Measurements from ENCODE around the gene GATA5. TPM values are rescaled to one million over a fixed set of nuclear protein-coding genes. Genes with fewer than 3 reads are reported as not detected.

GATA5 gene
- polyA plus RNA-seq, 1 donor from 2014 or later = not detected

DNA sequence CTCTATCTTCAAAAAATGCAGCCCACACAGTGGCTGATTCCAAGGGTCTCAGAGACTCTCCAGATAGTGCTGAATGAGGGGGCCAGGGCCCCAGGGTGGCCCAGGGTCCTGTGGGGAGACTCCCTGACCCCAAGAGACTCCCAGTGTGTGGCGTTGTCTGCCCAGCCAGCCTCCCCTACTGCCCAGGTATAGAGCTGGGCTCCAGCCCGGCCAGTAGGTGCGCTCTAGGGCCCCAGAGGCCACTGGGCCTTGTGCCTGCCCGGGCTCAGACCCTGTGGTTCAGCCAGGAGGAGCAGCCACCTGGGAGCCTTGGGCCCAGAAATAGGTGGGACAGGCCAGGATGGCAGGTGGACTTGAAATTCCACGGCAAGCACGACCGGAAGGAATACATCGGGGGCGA lies 30.3 kb upstream of the GATA5 start:
- no peaks in the 10 kb centered on the region for H3F3A ChIP-seq (ENCODE audit: insufficient read depth, low read length, poor library complexity, severe bottlenecking)
- H3K36me3 ChIP-seq (ENCODE audit: insufficient read depth, low read length) = no peaks in the 10 kb centered on the region
- no peaks in the 10 kb centered on the region for H3K9me3 ChIP-seq (ENCODE audit: low read length)
- H3K27ac ChIP-seq (ENCODE audit: low read length) = no peak overlapping the region
- no peaks in the 10 kb centered on the region for H3K9me2 ChIP-seq (ENCODE audit: insufficient read depth, low read length)
- H4K20me1 ChIP-seq (ENCODE audit: insufficient read depth) = no peaks in the 10 kb centered on the region
- no peak overlapping the region for H3K4me2 ChIP-seq (ENCODE audit: low read length)
- no peaks in the 10 kb centered on the region for H3K27me3 ChIP-seq (ENCODE audit: insufficient read depth, low read depth, low read length)
- TF ChIP-seq TAF1 (IDR thresholded peaks at IDR 0.05; ENCODE audit: low read depth) (no peak), EP300 (conservative IDR thresholded peaks at IDR 0.05; ENCODE audit: poor library complexity, severe bottlenecking) (no peak), EZH2 (IDR thresholded peaks at IDR 0.05; ENCODE audit: borderline replicate concordance, insufficient read depth, low read length, poor library complexity, severe bottlenecking) (no peak), RAD21 (conservative IDR thresholded peaks at IDR 0.05) (no peak), MXI1 (conservative IDR thresholded peaks at IDR 0.05; ENCODE audit: poor library complexity, severe bottlenecking) (no peak), POLR2AphosphoS5 (IDR thresholded peaks at IDR 0.05) (no peak), SMC3 (conservative IDR thresholded peaks at IDR 0.05; ENCODE audit: poor library complexity) (no peak)
- TF ChIP-seq, protein P1, sequence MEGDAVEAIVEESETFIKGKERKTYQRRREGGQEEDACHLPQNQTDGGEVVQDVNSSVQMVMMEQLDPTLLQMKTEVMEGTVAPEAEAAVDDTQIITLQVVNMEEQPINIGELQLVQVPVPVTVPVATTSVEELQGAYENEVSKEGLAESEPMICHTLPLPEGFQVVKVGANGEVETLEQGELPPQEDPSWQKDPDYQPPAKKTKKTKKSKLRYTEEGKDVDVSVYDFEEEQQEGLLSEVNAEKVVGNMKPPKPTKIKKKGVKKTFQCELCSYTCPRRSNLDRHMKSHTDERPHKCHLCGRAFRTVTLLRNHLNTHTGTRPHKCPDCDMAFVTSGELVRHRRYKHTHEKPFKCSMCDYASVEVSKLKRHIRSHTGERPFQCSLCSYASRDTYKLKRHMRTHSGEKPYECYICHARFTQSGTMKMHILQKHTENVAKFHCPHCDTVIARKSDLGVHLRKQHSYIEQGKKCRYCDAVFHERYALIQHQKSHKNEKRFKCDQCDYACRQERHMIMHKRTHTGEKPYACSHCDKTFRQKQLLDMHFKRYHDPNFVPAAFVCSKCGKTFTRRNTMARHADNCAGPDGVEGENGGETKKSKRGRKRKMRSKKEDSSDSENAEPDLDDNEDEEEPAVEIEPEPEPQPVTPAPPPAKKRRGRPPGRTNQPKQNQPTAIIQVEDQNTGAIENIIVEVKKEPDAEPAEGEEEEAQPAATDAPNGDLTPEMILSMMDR (IDR thresholded peaks at IDR 0.05; ENCODE audit: poor library complexity, severe bottlenecking) = no peak
- TF ChIP-seq, protein P2, sequence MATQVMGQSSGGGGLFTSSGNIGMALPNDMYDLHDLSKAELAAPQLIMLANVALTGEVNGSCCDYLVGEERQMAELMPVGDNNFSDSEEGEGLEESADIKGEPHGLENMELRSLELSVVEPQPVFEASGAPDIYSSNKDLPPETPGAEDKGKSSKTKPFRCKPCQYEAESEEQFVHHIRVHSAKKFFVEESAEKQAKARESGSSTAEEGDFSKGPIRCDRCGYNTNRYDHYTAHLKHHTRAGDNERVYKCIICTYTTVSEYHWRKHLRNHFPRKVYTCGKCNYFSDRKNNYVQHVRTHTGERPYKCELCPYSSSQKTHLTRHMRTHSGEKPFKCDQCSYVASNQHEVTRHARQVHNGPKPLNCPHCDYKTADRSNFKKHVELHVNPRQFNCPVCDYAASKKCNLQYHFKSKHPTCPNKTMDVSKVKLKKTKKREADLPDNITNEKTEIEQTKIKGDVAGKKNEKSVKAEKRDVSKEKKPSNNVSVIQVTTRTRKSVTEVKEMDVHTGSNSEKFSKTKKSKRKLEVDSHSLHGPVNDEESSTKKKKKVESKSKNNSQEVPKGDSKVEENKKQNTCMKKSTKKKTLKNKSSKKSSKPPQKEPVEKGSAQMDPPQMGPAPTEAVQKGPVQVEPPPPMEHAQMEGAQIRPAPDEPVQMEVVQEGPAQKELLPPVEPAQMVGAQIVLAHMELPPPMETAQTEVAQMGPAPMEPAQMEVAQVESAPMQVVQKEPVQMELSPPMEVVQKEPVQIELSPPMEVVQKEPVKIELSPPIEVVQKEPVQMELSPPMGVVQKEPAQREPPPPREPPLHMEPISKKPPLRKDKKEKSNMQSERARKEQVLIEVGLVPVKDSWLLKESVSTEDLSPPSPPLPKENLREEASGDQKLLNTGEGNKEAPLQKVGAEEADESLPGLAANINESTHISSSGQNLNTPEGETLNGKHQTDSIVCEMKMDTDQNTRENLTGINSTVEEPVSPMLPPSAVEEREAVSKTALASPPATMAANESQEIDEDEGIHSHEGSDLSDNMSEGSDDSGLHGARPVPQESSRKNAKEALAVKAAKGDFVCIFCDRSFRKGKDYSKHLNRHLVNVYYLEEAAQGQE (IDR thresholded peaks at IDR 0.05; ENCODE audit: borderline replicate concordance) = no peak
- no peak overlapping the region for H3K9ac ChIP-seq (ENCODE audit: low read length)
- no peak overlapping the region for H3K4me3 ChIP-seq (ENCODE audit: low read length)
- H3K79me2 ChIP-seq (replicated peaks; ENCODE audit: insufficient read depth, low read length) = no peaks in the 10 kb centered on the region
- H2AFZ ChIP-seq (ENCODE audit: low read depth, low read length) = no peak overlapping the region

DNA sequence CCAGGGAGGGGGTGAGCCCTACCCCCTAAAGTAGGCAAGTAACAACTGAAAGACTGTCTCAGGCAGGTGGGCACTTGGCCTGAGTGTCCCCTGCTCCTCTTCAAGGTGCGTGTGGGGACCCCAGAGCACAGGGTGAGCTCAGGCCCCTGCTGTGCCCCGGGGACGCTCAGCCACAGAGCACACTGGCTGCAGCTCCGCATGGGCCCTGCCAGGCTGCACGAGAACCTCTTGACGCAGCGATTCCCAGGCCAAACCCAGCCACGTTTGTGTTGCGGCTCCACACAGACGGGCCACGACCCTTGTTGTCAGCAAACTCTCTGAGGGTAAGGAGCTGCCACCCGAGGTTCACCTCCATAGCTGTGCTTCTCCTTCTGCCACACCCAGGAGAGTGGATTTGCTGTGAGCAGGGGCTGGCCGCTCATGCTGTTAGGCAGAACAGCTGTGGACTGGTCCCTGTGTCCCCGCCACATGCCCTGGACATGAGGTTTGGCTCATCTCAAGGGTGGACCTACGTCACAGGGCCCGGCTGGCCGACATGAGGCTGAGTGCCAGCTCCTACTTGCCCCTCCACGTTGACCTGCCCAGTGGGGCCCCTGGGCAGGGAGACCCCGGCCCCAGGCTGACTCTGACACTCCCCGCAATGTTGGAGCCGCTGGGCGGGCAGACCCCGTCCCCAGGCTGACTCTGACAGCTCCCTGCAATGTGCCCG lies 29.7 kb upstream of the GATA5 start:
- no peak overlapping the region for H2AFZ ChIP-seq (ENCODE audit: low read depth, low read length)
- H3K4me2 ChIP-seq (ENCODE audit: low read length) = no peak overlapping the region

More for the DNA sequence above, 29.7 kb upstream of the GATA5 start:
- Histone ChIP-seq H3K79me2 (replicated peaks; ENCODE audit: insufficient read depth, low read length) (no peaks in the 10 kb centered on the region), H3F3A (ENCODE audit: insufficient read depth, low read length, poor library complexity, severe bottlenecking) (no peaks in the 10 kb centered on the region), H4K20me1 (ENCODE audit: insufficient read depth) (no peaks in the 10 kb centered on the region), H3K27me3 (ENCODE audit: insufficient read depth, low read depth, low read length) (no peaks in the 10 kb centered on the region), H3K4me3 (ENCODE audit: low read length) (no peak overlapping the region), H3K9me2 (ENCODE audit: insufficient read depth, low read length) (no peaks in the 10 kb centered on the region), H3K27ac (ENCODE audit: low read length) (no peak overlapping the region), H3K9me3 (ENCODE audit: low read length) (no peaks in the 10 kb centered on the region), H3K9ac (ENCODE audit: low read length) (no peak overlapping the region), H3K36me3 (ENCODE audit: insufficient read depth, low read length) (no peaks in the 10 kb centered on the region)
- TF ChIP-seq MXI1 (conservative IDR thresholded peaks at IDR 0.05; ENCODE audit: poor library complexity, severe bottlenecking) (no peak), RAD21 (conservative IDR thresholded peaks at IDR 0.05) (no peak), SMC3 (conservative IDR thresholded peaks at IDR 0.05; ENCODE audit: poor library complexity) (no peak), EZH2 (IDR thresholded peaks at IDR 0.05; ENCODE audit: borderline replicate concordance, insufficient read depth, low read length, poor library complexity, severe bottlenecking) (no peak)
